GM20000 (cell line): Measurements from ENCODE around the gene TYK2.
A peak's percentile ranks its signal among the peaks of the same experiment; 100 is the strongest.
"Not testable (repeated sequence)": the region's sequence is repeated elsewhere in the genome, so short reads cannot be mapped to it uniquely, and the experiment has no call there.

Experiments
- DNase-seq: peaks from one replicate; pipeline ENCODE4 v3.0.0; 2012; ENCODE audit warnings: low spot score
- TF ChIP-seq, protein P1 (sequence below): IDR thresholded peaks from 2 replicates; pipeline ENCODE4 v1.5.1; 2012; ENCODE audit warnings: mild to moderate bottlenecking, control low read depth; ENCODE audit errors: extremely low read depth, missing control alignments

TYK2 gene

DNA sequence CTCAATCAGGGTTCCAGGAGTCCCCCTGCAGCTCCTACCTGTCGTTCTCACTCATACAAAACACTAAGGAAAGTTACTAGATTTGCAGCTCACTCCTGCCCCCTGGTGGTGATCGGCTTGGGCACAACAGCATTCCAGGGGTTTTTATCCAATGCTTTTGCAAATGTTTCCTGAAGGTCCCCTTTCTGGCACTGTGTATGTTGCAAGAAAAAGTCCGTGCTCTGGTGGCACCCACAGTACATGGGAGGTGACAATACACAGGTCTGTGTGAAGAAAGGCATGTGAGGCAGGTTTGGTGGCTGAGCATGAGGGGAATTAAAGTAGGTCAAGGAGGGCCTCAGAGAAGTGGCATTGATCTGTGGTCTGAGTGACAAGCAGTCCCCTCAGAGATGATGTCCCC is 8.6 kb upstream of the TYK2 start:
- peak; percentile 74 for DNase-seq
- TF ChIP-seq, protein P1, sequence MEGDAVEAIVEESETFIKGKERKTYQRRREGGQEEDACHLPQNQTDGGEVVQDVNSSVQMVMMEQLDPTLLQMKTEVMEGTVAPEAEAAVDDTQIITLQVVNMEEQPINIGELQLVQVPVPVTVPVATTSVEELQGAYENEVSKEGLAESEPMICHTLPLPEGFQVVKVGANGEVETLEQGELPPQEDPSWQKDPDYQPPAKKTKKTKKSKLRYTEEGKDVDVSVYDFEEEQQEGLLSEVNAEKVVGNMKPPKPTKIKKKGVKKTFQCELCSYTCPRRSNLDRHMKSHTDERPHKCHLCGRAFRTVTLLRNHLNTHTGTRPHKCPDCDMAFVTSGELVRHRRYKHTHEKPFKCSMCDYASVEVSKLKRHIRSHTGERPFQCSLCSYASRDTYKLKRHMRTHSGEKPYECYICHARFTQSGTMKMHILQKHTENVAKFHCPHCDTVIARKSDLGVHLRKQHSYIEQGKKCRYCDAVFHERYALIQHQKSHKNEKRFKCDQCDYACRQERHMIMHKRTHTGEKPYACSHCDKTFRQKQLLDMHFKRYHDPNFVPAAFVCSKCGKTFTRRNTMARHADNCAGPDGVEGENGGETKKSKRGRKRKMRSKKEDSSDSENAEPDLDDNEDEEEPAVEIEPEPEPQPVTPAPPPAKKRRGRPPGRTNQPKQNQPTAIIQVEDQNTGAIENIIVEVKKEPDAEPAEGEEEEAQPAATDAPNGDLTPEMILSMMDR, result peak; percentile 88

DNA sequence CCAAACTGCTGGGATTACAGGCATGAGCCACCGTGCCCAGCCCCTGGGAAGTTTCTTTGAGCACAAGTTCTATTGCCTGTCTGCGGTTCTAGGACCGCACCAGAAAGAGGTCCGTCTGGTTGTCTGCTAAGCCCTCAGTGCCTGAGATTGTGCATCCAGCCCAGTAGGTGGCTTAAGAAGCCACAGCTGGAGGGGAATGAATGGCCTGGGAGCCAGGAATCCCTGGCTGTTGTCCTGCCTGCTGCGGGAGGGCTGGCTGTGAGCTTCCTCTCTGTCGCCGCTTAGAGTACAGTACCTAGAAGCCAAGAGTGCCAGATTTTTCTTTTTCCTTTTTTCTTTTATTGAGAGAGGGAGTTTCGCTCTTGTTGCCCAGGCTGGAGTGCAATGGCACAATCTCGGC is 4.2 kb upstream of the TYK2 start:
- TF ChIP-seq, protein P1, result no peak
- DNase-seq, result no peak

DNA sequence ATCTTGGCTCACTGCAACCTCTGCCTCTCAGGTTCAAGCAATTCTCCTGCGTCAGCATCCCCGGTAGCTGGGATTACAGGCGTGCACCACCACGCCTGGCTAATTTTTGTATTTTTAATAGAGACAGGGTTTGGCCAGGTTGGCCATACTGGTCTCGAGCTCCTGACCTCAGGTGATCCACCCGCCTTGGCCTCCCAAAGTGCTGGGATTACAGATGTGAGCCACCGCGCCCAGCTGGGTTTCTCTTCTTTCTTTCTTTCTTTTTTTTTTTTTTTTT is 2.8 kb upstream of the TYK2 start:
- DNase-seq, result not testable (repeated sequence)

DNA sequence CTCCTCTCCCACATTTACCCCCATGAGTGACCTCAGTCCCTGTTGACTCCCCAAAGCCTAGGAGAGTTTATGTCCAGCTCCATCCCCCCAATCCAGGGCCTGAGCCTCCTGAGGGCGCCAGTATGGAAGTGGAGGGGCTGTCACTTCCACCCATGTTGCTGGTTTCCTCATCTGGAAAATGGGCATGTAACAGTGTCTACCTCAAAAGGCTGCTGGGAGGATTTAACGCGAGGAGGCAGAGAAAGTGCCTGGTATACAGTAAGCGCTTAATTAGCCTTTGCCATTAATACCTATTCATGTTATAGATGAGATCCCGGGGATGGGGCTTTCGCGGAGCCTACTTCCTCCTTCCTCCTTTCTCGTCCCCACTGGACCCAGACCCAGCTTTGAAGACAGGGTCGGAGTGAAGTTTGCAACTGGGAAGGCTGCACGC is 476 bp downstream of the TYK2 start:
- DNase-seq, result no peak
- TF ChIP-seq, protein P1, result no peak

DNA sequence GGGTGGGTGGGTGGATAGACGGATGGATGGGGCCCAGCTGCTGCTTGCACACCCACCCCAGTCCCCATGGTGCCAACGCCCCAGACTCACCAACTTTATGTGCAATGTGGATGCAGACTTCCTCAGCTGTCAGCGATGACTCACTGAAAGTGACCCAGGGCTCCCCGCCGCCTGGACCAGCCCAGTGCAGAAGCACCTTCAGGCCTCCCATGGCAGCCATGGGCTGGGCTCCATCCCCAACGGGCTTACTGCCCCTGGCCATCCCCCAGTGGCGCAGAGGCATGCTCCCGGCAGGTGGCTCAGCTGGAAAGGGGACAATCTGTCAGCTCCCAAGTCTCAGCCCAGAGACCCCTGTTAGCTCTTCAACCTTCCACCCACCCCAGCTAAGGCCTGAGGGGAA is 2.2 kb downstream of the TYK2 start:
- no peak for DNase-seq
- TF ChIP-seq, protein P1, result no peak

DNA sequence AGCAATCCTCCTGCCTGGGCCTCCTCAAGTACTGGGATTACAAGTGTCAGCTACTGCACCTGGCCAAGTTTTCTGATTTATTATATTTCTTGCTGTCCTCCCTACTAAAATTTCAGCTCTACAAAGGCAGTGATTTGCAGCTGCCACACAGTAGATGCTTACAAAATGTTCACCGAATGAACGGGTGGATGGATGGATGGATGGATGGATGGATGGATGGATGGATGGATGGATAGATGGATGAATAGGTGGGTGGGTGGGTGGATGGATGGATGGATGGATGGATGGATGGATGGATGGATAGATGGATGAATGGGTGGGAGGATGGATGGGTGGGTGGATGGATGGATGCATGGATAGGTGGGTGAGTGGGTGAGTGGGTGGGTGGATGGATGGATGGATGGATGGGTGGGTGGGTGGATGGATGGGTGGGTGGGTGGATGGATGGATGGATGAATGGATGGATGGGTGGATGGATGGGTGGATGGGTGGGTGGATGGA is 3.2 kb downstream of the TYK2 start:
- DNase-seq, result not testable (repeated sequence)

DNA sequence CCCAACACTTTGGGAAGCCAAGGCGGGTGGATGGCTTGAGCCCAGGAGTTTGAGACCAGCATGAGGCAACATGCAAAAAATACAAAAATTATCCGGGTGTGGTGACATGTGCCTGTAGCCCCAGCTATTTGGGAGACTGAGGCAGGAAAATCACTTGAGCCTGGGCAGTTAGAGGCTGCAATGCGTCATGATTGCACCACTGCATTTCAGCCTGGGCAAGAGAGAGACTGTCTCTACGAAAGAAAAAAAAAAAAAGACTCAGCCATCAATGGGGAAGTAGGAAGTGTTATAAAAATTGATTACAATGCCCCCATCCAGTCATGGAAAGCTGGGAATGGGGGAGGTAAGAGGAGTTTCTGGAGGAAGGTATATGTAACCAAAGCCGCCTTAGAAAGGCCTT is 5.4 kb downstream of the TYK2 start:
- DNase-seq, result no peak
- TF ChIP-seq, protein P1, result no peak

DNA sequence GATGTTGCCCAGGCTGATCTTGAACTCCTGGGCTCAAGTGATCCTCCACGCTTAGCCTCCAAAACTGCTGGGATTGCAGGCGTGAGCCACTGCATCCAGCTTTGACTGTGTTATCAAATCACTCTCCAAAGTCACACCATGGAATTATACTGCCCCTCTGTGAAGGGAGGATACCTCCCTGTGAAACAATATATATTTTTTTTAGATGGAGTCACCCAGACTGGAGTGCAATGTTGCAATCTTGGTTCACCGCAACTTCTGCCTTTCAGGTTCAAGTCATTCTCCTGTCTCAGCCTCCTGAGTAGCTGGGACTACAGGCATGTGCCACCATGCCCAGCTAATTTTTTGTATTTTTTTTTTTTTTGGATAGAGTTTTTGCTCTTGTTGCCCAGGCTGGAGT is 7.7 kb downstream of the TYK2 start:
- TF ChIP-seq, protein P1, result no peak
- DNase-seq, result no peak

DNA sequence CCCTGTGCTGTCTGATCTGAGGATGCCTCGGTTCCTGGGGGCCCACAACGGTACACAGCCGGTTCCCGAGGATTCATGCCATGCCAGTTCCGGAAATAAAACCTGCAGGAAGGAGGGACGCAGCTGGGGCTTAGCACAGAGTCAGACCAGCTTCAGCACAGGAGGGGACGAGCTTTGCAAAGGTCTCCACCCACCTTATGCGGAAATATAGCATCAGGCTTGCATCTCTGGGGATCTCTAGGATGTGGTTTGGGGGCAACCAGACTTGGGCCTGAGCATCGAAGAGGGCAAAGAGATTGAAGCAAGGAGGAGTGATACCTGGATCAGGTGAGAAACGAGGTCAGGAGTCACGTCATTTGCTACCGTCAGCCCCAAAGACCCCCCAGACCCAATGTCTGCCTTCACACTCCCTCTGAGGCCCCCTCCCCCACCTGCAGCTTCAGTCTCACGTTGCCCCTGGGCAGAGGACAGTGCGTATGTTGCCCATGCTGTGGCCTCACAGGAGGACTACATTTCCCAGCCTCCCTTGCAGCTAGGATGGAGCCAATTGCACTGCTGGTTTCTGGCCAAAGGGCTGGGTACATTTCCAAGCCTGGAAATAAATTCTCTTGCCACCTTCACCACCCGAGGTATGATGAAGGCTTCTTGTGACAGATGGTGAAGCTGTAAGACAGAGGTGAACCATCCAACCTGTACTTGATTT is 12.1 kb downstream of the TYK2 start:
- peak; percentile 10 for DNase-seq
- TF ChIP-seq, protein P1, result no peak

DNA sequence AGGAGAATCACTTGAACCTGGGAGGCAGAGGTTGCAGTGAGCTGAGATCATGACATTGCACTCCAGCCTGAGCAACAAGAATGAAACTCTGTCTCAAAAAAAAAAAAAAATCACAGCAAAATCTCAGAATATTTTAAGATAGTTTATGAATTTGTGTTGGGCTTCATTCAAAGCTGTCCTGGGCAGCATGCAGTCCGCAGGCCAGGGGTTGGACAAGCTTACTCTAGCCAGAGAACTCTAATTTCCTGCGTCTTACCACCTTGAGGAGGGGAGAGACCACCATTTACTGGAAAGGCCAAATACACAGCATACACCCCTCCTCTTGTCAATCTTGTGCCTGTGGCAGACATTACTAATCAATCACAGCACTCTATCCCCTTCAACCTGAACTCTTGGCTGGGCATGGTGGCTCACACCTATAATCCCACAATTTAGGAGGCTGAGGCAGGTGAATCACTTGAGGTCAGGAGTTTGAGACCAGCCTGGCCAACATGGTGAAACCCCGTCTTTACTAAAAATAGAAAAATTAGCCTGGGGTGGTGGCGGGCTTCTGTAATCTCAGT is 13.3 kb downstream of the TYK2 start:
- not testable (repeated sequence) for DNase-seq
